GM12878 (cell line): ENCODE data around the gene ECM1.

Source experiments
- EZH2 ChIP-seq: IDR thresholded peaks from 2 replicates; pipeline ENCODE4 v1.6.1; 2012; ENCODE audit warnings: low read depth, mild to moderate bottlenecking, control low read depth, inconsistent platforms, low read length, borderline replicate concordance; ENCODE audit not compliant: control insufficient read depth
- TF ChIP-seq, protein P1 (sequence below), 3 experiments: IDR thresholded peaks in 2 of 3; conservative IDR thresholded peaks in 1 of 3; 2 replicates each; pipeline ENCODE4 v1.5.1; 2011; ENCODE audit warnings: low read depth in 3 of 3, low read length in 3 of 3, mild to moderate bottlenecking in 3 of 3, control low read depth in 2 of 3, moderate library complexity in 2 of 3, inconsistent platforms in 1 of 3, mixed read lengths in 1 of 3; ENCODE audit not compliant: control insufficient read depth in 2 of 3, insufficient read depth in 1 of 3; ENCODE audit errors: extremely low read depth in 1 of 3

DNA sequence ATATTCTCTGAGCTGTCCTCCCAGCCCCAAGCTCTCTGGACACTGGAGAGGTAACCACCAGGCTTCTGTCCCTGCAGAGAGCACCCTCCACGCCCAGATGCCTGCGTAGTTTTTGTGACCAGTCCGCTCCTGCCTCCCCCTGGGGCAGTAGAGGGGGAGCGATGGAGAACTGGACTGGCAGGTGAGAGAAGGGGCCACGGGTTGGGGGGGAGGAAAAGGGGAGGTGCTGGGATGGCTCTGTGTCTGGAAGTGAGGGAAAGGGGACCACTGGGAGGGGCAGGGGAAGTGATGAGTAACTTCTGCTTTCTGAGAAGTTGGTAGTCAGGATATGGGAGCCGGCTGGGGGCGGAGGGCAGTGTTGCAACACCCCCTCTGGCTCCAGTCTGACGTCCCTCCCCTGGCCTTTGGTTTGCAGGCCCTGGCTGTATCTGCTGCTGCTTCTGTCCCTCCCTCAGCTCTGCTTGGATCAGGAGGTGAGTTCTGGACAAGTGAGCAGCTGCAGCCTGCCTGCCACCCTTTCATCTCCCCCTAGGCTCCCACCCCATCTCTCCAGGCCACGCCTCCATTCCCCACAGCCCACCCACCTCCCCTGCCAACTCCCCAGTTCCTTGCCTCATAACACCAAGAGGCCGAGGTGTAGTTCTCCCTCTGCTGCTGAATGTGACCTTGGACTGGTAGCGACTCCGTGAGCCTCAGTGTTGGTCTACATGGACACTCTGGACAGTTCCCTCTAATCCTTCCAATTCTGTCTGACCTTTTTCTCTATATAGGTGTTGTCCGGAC is 44.4 kb downstream of the ECM1 start:
- TF ChIP-seq EZH2 = no peak
- TF ChIP-seq, protein P1, sequence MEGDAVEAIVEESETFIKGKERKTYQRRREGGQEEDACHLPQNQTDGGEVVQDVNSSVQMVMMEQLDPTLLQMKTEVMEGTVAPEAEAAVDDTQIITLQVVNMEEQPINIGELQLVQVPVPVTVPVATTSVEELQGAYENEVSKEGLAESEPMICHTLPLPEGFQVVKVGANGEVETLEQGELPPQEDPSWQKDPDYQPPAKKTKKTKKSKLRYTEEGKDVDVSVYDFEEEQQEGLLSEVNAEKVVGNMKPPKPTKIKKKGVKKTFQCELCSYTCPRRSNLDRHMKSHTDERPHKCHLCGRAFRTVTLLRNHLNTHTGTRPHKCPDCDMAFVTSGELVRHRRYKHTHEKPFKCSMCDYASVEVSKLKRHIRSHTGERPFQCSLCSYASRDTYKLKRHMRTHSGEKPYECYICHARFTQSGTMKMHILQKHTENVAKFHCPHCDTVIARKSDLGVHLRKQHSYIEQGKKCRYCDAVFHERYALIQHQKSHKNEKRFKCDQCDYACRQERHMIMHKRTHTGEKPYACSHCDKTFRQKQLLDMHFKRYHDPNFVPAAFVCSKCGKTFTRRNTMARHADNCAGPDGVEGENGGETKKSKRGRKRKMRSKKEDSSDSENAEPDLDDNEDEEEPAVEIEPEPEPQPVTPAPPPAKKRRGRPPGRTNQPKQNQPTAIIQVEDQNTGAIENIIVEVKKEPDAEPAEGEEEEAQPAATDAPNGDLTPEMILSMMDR (IDR thresholded peaks at IDR 0.05 in 2 of 3, conservative IDR thresholded peaks at IDR 0.05 in 1 of 3; ENCODE audit: control insufficient read depth in 2 of 3, extremely low read depth in 1 of 3, insufficient read depth in 1 of 3, low read depth in 3 of 3, low read length in 3 of 3) = no peak
